RPMI7951 (cell line): ENCODE results near the gene ZBED1. TPM values are rescaled to one million over a fixed set of nuclear protein-coding genes. Genes with fewer than 3 reads are reported as not detected.
A peak's percentile ranks its signal among the peaks of the same experiment; 100 is the strongest.
"Not testable (repeated sequence)": the region's sequence is repeated elsewhere in the genome, so short reads cannot be mapped to it uniquely, and the experiment has no call there.

Experiments
- DNase-seq: peaks from one replicate; pipeline ENCODE4 v3.0.0-alpha.2; 2012; ENCODE audit warnings: low read depth
- total RNA-seq: library from RNA; depleted of rRNA; stranded (reverse); fragments of >200 nt; shearing (Covaris generic); gene quantifications from 2 replicates; pipeline ENCODE4 v1.2.3, GENCODE V29; 2014

The ZBED1 gene
- total RNA-seq, 1 experiment from 2014 or later = 8.1 TPM

DNA sequence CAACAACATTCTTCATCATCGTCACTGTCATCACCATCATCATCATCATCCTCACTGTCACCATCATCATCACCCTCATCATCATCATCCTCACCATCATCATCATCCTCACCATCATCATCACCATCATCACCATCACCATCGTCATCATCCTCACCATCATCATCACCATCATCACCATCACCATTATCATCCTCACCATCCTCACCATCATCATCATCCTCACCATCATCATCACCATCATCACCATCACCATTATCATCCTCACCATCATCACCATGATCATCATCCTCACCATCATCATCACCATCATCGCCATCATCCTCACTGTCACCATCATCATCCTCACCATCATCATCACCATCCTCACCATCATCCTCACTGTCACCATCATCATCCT, 18.9 kb upstream of the ZBED1 start:
- DNase-seq = not testable (repeated sequence)

DNA sequence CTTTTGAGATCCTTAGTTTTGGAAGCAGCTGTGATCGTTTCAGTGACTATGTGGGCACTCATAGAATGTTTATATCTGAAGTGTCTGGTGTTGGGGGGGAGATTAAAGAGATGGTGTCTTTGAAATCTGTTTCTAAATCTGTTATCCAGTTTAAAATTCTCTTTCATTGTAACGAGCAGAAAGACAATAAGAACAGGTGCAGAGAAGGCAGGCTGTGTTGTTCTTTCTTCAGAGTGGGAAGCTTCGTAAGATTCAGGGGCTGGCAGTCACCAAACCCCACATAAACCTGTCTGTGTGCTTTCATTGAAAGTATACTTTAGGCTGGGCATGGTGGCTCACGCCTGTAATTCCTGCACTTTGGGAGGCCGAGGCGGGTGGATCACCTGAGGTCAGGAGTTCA, 16.3 kb upstream of the ZBED1 start:
- no peak for DNase-seq

DNA sequence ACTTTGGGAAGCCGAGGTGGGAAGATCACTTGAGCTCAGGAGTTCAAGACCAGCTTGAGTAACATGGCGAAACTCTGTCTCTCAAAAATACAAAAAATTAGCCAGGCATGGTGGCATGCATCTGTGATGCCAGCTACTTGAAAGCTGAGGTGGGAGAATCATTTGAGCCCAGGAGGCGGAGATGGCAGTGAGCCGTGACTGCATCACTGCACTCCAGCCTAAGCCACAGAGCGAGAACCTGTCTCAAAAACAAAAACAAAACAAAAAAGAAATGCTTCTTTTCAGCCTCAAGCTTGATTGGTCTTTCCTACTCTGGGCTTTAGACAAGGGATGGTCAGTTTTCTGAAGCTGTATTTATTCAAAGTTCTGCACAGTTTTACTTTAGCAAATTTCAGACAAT, 15.8 kb upstream of the ZBED1 start:
- DNase-seq = no peak

DNA sequence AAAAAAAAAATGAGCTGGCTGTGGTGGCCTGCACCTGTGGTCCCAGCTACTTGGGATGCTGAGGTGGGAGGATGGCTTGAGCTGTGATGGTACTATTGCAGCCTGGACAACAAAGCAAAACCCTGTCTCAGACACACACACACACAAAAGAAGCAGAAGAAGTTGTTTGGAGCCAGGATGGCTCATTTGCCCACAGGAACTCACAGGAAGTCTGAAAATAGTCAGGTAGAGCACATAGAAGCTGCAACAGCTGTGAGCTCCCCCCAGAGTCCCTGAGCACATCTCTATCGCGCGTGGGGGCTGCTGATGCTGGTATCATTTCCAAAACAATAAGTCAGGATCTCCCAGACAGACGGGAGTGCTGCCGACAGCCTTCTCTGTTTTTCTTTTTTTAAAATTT, 13.4 kb upstream of the ZBED1 start:
- DNase-seq = no peak

DNA sequence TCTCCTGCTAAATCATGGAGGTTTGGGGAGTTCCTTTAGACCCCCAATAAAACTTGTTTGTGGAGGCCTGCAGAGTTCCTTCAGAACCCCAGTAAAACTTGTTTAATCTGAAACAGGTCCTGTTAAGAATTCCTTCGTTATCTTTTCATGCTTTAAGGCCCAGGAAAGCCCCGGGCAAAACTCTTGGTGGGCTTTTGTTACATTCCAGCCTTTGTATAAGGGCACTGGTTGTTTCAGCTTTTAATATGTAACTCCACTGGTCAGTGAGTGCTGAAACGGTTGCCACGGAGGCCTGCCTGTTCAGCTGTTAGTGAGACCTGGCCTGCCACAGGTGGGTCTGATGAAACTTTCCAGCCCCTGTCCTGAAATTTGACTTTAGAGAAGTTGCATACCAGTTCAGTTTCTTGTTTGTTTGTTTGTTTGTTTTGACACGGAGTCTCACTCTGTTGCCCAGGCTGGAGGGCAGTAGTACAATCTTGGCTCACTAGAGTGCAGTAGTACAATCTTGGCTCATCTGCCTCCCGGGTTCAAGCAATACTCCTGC, 12.4 kb upstream of the ZBED1 start:
- no peak for DNase-seq

DNA sequence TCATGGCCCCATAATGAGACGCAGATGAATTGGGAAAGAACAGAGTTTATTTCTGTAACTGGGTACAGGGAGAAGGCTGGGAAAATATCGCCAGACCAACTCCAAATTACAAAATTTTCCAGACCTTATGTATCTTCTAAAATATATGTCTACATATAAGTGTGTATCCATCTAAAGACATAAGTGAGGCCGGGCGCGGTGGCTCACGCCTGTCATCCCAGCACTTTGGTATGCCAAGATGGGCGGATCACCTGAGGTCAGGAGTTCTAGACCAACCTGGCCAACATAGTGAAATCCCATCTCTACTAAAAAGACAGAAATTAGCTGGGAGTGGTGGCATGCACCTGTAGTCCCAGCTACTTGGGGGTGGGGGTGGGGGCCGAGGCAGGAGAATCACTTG, 11.7 kb upstream of the ZBED1 start:
- DNase-seq = no peak

DNA sequence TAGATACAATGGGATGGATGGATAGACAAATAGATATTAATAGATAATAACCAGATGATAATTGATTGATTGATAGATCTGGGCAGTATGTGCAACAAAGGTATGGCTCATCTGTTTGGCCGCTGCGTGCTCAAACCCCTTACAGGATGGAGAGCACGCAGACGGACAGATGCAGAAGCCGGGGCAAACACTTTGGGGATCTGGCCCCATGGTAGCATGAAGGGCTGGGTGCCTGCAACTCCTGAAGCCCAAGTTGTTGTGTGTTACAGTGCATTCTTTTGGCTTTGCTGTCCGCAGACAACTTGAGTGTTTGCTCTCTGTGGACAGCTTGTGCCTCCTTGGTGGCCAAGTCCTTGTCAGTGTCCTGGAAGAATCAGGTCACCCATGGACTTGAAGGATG, 10.6 kb upstream of the ZBED1 start:
- DNase-seq = no peak

DNA sequence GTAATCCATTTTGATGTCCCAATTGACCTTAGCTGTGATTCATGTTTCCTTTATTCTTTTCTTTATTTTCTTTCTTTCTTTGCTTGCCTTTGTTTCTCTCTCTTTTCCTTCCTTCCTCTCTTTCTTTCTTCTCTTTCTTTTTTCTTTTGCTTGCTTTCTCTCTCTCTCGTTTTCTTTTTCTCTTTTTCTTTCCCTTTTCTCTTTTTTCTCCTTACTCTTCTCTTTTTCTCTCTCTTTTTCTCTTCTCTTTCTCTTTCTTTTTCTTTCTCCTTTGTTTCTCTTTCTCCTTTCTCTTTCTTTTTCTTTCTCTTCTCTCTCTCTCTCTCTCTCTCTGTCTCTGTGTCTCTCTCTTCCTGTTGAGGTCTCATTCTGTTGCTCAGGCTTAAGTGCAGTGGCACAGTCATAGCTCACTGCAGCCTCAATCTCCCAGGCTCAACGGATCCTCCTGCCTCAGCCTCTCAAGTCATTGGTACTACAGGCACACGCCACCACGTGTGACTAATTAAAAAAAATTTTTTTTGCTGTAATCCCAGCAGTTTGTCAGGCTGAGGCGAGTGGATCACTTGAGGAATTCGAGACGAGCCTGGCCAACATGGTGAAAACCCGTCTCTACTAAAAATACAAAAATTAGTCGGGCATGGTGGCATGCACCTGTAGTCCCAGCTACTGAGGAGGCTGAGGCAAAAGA, 8.0 kb upstream of the ZBED1 start:
- DNase-seq = no peak

DNA sequence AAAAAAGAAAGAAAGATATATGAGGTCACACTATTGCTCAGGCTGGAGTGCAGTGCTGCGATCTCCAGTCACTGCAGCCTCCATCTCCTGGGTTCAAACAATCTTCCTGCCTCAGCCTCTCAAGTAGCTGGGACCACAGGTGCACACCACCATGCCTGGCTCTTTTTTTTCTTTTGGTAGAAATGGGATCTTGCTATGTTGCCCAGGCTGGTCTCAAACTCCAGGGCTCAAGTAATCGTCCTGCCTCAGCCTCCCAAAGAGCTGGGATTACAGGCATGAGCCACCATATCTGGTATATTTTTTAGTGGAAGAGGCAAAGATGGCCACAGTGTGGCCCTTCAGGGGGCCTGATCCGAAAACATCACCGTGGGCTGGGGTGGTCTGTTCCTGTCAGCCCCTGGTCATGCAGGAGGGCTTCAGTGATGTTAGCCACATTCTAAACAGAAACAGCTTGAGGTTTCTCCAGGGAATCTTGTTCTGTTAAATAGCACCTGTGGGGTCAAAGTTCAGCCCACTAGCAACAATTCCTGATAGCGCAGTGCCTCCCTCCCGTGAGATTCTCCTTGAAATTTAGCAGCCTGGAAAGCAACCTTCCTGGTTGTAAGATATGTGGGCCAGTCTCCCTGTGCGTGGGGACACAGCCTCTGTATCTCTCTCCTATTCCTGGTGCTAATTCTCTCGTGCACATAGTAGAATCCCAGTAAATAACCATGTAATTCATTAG, 7.3 kb upstream of the ZBED1 start:
- DNase-seq = no peak

DNA sequence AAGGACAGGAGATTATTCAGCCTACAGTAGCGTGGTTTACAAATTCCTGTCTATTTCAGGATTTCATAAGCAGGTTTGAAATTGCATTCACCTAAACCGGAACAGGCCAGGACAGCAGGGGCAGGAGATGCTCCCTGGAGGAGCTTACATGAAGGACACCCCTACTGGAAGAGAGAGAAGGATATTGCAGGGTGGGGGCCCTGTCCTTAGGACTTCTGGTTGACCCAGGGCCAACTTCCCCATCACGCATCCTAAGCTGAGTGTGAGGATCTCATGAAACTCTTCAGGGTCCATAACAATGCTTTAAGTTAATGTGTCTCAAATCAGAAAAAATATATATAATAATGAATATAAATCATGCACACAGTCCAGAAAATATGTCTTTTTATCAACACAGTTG, 6.4 kb upstream of the ZBED1 start:
- DNase-seq = no peak

DNA sequence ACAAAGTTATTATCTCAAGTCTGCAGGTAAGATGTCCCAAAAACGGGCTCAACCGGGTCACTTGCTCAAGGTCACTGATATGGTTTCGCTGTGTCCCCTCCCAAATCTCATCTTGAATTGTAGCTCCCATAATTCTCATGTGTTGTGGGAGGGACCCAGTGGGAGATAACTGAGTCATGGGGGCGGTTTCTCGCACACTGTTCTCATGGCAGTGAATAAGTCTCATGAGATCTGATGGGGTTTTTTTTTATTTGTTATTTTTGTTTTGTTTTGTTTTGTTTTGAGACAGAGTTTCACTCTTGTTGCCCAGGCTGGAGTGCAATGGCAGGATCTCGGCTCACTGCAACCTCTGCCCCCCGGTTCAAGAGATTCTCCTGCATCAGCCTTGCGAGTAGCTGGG, 4.6 kb upstream of the ZBED1 start:
- not testable (repeated sequence) for DNase-seq

DNA sequence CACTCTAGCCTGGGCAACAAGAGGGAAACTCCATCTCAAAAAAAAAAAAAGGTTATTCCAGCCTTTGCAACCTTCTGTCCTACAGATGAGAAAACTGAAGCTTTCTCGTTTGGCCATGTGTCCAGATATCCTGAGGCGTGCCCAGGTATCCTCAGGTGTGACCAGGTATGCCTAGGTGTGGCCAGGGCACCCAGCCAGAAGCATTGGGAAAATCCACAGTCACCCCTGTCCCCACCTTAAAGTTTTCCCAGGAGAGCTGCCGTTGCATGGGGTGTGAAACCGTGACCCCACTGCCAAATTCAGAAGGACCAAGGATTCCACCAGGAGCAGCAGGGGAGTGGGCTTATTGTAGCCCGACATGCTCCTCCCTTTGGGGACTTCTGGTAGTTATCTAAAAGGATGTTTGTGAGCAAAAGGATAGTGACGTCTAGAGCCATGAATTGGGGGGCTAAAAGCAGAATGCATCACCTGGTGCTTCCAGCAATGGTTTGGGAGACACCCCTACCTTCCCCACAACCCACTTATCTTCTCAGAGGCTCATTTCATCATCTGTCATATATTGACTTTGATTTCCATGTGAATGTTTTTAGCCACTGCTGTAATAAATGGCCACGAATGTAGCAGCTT, 4.0 kb upstream of the ZBED1 start:
- DNase-seq = no peak

DNA sequence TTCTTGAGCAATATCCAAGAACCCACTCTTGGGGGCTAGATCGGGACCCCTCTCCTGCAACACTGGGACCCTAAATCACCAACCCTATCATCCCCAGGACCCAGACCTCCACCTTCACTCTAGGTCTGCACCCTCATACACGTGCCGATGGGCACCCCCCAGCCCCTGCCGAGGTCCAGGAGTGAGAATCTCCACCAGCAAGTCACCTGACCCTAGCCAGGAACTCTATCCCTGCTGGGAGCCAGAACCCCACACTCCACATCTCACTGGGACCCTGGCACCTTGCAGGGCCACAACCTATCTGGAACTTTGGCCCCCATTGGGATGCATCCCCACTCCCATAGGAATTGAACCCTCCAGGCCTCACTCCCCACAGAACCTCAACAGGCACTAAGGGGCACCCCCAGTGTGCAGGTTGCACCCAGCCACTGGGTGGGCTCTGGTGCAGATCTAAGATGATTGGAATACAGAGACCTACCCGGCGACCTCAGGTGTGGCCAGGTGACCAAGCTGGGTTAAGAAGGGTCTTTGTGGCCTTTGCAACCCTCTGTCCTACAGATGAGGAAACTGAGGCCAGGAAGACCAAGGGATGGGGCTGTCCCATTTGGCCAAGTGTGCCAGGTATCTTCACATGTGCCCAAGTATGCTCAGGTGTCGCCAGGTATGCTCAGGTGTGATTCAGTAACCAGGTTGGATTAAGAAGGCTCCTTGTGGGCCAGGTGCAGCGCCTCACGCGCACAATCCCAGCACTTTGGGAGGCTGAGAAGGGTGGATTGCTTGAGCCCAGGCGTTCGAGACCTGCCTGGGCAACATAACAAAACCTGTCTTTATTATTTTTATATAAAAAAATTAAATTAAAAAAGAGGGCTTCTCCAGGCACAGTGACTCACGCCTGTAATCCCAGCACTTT, 3.1 kb upstream of the ZBED1 start:
- no peak for DNase-seq

DNA sequence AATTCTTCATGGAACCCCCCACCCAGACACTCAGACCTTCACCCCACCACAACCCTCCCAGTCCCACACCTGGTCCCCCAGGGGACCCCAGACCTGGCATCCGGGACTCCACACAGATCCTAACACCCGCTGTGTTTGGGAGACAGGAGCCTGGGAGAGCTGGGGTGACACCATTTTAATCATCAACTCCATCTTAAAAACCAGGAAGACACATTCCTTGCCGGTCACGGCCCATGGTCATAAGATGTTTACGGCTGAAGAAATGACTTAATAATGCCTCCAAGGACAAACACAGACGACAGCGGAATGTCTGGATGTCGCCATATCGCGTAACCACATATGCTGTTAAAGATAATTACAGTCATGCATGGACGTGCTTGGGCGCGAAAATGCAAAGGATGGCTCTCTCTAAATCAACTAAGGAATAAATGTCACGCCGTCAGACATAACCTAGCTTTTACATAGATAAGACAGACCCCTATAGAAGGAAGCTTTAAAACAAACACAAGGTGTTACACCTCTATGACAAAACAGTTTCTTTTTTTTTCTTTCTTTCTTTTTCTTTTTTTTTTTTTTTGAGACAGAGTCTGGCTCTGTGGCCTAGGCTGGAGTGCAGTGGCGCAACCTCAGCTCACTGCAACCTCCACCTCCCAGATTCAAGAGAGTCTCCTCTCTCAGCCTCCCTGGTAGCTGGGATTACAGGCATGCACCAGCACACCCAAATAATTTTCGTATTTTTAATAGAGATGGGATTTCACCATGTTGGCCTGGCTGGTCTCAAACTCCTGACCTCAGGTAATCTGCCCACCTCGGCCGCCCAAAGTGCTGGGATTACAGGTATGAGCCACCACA, 2.1 kb upstream of the ZBED1 start:
- DNase-seq = peak; percentile 41

DNA sequence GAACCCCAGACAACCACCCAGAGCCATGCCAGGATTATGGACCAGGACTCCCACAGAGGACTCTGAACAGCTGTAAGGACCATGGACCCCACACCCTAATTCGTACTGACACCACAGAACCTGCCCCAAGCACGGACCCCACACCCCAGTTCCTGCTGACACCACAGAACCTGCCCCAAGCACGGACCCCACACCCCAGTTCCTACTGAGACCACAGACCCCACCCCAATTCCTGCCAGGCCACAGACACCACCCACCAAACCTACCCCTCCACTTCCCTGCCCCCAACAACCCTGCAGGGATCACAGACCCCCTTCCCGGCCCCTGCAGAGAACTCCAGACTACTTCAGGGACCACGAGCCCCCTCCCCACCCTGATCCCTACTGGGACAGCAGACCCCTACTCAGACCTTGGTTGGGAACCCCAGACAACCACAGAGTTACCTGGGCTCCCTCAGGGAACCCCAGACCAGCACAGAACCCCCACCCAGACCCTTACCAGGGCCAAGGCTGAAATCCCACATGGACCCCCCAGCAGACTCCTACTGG, 1.4 kb upstream of the ZBED1 start:
- DNase-seq = no peak

DNA sequence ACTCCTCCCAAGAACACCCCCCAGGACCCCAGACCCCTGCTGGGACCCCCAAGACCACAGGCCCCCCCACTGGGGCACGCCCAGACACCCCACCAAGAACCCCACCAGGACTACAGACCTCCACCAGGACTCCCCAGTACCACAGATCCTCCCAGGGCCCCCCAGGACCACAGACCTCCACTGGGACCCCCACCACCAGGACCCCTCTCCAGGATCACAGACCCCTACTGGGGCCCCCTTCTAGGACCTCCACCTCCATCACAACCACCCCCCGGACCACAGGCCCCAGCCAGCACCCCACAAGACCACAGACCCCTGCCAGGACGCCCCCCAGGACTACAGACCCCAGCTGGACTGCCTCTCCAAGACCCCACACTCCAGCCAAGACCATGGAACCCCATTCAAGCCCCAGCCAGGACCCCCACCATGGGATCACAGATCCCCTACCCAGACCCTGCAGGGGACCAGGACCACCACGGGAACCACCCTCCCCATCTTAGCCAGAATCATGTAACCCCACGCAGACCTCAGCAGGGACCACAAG, 855 bp upstream of the ZBED1 start:
- no peak for DNase-seq

DNA sequence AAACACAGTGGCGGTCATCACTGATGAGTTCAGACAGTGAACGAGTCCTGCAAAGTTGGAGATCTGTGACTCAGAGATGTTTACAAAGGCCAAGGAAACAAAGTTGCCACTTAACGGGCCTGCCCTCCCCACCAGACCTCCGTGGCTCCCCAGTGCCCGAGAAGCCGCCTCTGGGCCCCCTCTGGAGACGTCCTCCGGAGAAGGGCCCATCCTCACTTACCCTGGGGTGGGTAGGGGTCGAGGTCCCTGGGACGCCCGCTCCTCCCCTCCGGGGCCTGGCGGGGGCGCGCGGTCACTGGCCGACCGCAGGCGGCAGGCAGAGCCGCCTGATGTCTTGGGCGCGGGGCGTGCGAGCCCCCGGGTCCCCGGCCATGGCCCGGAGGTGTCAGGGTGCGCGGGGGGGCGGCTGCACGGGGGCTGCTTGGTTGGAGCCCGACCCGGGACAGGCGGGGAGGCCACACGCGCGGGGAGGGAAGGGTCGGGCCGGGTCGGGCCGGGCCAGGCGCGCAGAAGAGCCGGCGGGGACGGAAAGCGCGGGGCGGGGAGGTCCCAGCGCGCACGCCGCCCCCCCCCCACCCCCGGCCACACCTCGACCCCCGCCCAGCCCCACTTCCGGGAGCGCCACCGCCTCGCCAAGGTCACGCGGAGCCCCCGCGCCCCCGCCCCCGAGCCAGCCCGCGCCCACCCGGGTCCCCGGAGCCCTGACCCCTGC, 529 bp downstream of the ZBED1 start:
- DNase-seq = peak; percentile 49

DNA sequence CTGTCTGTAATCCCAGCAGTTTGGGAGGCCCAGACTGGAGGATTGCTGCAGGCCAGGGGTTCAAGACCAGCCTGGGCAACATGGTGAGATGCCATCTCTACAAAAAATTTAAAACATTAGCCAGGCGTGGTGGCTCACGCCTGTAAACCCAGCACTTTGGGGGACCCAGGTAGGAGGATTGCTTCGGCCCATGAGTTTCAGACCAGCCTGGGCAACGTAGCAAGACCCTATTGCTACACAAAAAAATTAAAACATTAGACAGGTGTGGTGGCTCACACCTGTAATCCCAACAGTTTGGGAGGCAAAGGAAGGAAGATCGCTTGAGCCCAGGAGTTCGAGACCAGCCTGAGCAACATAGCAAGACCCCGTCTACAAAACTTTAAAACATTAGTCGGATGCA, 1.3 kb downstream of the ZBED1 start:
- DNase-seq = no peak

DNA sequence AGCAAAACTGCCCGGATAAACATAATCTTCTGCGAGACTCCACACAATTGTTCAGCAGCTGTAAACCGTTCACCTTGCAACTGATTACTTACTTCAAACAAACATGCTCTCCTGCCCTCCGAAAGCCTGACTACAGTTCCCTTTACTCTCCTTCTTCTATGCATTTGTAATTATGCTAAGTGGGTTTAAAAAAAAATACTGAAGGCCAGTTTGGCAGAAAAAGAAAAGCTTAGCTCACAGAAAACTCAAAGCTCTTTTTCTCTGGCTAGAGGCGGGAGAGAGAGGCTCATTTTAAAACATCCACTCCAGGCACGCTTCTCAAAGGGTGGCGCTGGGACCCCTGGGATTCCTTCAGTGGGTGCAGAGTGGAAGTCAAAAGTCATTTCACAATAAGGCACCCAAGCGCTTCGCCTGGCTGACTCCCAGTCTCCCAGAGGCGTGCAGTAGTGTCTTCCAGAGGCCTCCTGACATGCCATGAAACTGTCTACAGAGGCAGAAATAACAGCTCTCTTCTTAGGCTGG, 1.9 kb downstream of the ZBED1 start:
- DNase-seq = no peak
